NCI-H748 treated with DMSO at 0.1 percent for 48 hours (cell line): ENCODE data around the gene MT1H.
"Not testable (repeated sequence)": the region's sequence is repeated elsewhere in the genome, so short reads cannot be mapped to it uniquely, and the experiment has no call there.

Experiments used
- DNase-seq: peaks from one replicate; lab custom pipeline; 2025; lab: John Stamatoyannopoulos, UW

Gene MT1H

GRCh38 chr16:56669005-56669839 is at the start of gene MT1H:
Gene MT1H (plus strand): TSS chr16:56669814. CDS start chr16:56669885, 71 bp downstream.
- no peak for DNase-seq

- no peak for DNase-seq
Observed at GRCh38 chr16:56620339-56620897, 49.2 kb upstream of the MT1H start.

DNA sequence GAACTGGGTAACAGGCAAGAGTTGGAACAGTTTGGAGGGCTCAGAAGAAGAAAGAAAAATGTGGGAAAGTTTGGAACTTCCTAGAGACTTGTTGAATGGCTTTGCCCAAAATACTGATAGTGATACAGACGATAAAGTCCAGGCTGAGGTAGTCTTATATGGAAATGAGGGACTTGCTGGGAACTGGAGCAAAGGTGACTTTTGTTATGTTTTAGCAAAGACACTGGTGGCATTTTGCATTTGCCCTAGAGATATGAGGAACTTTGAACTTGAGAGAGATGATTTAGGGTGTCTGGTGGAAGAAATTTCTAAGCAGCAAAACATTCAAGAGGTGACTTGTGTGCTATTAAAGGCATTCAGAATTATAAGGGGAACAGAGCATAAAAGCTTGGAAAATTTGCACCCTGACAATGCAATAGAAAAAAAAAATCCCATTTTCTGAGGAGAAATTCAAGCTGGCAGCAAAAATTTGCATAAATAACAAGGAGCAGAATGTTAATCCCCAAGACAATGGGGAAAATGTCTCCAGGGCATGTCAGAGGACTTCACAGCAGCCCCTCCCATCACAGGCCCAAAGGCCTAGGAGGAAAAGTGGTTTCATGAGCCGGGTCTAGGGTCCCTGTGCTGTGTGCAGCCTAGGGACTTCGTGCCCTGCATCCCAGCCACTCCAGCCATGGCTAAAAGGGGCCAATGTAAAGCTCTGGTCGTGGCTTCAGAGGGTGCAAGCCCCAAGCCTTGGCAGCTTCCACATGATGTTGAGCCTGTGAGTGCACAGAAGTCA is 47.8 kb upstream of the MT1H start:
- not testable (repeated sequence) for DNase-seq

DNA sequence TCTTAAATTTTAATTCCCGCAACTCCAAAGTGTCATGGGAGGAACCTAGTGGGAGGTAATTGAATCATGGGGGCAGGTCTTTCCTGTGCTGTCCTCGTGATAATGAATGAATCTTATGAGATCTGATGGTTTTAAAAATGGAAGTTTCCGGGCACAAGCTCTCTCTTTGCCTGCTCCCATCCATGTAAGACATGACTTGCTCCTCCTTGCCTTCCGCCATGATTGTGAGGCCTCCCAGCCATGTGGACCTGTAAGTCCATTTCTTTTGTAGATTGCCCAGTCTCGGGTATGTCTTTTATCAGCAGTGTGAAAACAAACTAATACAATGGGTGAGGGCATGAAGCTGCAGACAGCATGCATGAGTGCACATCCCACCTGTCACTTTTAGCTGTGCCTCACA is 46.4 kb upstream of the MT1H start:
- DNase-seq = not testable (repeated sequence)

DNA sequence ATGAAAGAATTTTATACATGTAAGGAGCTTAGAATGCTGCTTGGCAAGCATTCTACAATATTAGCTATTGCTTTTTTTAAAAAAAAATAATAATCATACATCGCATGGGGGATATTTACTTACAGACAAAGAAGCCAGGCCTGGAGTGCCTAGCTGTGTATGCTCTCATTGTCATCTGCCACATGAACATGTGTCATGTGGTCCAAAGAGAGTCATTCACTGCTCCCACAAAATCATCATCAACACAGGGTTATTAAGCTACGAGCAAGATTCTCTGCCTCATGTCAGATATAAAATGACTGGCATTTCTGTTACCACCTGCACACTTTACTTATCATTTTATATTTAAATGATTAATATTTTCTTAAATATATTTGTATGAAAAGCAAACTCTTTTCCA is 46.0 kb upstream of the MT1H start:
- DNase-seq = no peak

DNA sequence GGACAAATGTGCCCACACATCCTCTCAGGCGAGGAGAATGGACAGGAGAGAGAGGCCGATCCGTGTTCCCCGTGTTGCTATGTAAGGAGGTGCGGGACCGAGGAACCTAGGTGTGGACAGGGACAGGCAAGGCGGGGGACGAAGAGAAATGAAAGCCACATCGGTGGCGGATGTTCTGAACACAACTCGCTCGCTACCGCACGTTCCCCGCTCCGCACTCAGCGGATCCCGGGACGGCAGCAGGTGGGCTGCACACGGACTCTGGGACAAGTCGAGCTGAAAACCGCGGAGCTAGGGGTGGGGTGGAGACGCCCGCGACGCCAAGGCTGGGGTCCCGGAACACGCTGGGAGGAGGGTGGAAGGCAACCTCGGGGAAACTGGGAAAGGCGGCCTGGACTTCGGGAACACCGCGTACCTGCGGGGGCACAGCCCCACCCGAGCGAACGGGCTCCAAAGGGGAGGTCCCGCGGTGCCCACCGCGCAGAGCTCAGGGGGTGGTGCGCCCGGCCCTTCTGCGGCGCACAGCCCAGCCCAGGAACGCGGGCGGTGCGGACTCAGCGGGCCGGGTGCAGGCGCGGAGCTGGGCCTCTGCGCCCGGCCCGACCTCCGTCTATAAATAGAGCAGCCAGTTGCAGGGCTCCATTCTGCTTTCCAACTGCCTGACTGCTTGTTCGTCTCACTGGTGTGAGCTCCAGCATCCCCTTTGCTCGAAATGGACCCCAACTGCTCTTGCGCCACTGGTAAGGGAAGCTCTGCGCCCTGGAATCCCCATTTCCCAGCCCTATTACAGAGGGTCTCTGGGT is 44.3 kb upstream of the MT1H start, which contains the start of gene MT1E:
MT1E (plus strand) TSS at position 642 of the 803 bp plus-strand sequence; CDS start at position 713, 71 bp downstream.
- no peak for DNase-seq

DNA sequence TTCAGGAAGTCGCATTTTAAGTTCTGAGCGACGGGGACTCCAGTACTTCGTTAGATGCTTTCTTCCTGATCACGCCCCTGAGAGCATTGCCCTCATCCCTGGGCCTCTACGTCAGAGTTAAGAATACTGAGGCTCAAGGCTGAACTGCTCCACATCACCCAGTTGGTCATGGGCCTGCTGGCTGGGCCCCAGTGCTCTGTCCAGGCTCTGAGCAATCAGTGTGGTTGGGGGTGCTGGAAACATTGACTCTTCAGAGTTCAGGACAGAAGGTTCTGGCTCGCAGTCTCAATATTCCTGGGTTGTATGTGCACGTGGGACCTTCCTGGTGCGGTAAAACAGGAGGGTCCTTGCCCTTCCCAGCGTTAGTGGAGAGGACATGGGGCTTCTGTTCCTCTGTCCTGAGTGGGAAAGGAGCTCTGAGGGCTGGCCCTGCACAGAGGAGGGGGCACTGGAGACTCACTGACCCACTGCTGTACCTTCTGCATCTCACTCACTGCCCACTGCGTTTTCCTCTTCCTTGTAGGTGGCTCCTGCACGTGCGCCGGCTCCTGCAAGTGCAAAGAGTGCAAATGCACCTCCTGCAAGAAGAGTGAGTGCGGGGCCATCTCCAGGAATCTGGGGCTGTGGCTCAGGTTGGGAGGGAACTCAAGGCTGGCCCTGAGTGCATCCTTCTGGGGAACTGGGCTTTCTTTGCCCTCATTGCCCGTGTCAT is 43.5 kb upstream of the MT1H start:
- DNase-seq = no peak

- no peak for DNase-seq
Observed at GRCh38 chr16:56626685-56627084, 42.9 kb upstream of the MT1H start.

DNA sequence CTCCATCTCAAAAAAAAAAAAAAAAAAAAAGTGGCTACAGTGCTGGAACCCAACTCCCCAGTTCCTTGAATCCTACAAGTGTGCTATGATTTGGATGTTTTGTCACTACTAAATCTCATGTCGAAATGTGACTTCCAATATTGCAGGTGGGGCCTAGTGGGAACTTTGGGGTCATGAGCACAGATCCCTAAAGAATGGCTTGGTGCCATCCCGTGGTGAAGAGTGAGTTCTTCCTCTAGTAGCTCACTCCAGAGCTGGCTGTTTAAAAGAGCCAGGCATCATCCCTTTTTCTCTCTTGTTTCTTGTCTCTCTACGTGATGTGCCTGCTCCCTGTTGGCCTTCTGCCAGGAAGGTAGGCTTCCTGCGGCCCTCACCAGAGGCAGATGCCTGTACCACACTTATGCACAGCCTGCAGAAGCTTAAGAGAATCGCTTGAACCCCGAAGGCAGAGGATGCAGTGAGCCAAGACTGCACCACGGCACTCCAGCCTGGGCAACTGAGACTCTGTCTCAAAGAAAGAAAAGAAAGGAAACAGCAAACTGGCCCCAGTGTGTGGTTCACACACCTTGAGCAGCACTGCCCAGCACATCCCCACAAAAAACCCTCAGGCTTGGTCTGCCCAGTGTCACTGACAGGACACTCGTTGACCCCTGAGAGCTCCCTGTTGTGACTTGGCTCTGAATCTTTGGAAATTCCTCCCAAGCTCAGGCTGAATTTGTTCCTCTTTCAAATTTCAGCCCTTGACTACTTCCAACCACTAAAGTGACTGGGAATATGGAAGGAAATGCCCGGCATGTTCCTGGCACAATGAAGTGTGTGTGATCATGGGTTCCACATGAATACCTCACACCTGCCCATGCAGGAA is 40.9 kb upstream of the MT1H start:
- no peak for DNase-seq

DNA sequence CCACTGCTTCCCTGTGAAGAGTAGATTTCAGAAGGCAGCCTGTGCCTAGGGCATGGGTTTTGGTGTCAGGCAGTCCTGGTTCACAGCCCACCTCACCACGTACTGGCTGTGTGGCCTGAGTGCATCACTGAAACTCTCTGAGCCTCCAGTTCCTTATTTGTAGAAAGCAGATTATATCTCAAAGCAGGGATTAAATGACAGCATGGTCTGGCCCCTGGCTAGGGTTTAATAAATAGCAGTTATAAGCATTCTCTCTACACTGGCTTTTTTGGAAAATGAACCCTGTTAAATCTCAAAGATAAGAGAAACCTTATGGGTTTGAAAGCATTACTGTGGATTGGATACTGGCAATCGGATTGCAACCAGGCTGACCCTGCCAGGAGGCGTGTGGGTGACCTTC is 40.1 kb upstream of the MT1H start:
- DNase-seq = no peak

DNA sequence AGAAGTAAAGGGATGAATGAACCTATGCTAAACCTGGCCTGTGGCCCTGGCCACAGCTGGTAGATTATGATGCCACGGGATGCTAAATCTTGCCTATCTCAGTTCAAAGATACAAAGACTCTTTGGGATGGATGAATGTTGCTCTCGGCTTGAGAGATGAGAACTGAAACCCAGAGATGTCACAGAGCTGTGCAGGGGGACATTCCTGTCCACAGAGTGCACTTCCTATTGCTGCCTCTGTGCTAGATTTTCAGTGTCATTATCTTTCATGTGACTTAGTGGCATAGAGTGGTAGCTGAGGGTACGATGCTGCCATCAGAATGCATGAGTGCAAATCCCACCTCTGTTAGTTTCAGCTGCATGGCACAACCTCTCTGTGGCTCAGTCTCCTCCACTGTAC is 39.5 kb upstream of the MT1H start:
- no peak for DNase-seq

- DNase-seq = no peak
Observed at GRCh38 chr16:56631197-56631596, 38.4 kb upstream of the MT1H start.

DNA sequence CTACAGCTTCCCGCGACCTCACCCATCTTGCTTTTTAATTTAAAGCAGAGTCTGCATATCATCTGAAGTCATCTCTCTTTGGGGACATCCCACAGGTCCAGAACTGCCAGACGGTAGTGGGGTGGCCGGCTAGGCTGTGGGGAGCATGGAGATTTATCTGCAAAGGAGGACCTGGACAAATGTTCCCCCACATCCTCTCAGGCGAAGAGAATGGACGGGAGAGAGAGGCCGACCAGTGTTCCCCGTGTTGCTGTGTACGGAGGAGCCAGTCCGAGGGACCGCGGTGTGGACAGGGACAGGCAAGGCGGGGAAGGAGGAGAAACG is 37.8 kb upstream of the MT1H start:
- DNase-seq = no peak

DNA sequence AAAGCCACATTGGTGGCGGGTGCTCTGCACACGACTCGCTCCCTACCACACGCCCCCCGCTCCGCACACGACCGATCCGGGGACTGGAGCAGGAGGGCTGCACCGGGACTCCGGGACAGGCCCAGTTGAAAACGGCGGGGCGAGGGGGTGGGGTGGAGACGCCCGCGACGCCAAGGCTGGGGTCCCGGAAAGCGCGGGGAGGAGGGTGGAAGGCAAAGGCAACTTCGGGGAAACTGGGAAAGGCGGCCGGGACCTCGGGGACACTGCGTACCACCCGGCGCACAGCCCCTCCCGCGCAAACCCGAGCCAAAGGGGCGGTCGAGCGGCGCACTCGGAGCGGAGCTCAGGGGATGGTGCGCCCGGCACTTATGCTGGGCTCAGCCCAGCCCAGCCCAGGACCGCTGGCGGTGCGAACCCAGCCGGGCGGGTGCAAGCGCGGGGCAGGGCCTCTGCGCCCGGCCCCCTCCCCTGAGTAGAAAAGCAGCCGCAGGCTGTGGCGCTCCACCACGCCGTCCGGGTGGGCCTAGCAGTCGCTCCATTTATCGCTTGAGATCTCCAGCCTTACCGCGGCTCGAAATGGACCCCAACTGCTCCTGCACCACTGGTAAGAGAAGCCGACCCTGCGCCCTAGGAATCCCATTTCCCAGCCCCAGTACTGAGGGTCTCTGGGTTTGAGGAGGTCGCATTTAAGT is 37.3 kb upstream of the MT1H start, which contains the start of gene MT1M:
MT1M (plus strand) TSS at position 504 of the 692 bp plus-strand sequence; CDS start at position 577, 73 bp downstream.
- no peak for DNase-seq

DNA sequence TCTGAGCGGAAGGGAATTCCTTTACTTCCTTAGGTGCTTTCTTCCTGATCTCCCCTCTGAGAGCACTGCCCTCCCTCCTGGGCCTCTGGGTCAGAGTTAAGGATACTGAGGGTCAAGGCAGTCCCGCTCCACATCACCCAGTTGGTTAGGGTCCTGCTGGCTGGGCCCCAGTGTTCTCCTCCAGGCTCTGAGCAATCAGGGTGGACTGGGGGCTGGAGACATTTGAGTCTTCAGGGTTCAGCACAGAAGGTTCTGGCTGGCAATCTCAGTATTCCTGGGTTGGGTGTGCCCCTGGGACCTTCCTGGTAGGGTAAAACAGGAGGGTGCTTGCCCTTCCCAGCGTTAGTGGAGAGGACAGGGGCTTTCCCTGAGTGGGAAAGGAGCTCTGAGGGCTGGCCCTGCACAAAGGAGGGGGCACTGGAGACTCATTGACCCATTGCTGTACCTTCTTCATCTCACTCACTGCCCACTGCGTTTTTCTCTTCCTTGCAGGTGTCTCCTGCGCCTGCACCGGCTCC is 36.7 kb upstream of the MT1H start:
- DNase-seq = no peak

DNA sequence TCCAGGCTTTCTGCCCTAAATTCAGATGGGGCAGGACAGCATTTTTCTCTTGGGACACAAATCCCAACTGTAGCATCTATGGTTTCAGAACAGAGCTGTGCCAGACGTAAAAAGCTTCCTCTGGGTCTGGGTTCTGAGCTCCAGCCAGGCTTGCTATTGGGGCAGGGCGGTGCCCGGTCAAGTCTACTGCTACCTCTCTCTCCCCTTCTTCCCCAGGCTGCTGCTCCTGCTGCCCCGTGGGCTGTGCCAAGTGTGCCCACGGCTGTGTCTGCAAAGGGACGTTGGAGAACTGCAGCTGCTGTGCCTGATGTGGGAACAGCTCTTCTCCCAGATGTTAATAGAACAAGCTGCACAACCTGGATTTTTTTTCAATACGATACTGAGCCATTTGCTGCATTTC is 36.1 kb upstream of the MT1H start:
- DNase-seq = no peak

GRCh38 chr16:56634715-56635440 is 34.7 kb upstream of the MT1H start:
- no peak for DNase-seq

GRCh38 chr16:56635441-56635967 is 34.1 kb upstream of the MT1H start:
- no peak for DNase-seq
